Measurements from ENCODE around the gene FEZ2.

Gene FEZ2

DNA sequence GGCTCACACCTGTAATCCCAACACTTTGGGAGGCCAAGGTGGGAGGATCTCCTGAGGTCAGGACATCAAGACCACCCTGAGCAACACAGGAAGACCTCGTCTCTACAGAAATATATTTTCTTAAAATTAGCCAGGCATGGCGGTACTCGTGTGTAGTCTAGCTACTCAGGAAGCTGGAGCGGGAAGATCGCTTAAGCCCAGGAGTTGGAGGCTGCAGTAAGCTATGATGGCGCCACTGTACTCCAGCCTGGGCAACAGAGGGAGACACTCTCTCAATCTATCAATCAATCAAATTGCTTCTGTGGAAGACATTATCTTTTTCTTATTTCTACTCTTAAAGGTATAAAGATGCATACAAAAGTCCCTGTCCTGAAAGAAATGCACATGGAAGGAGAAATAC lies 11.3 kb downstream of the FEZ2 start:
- no peak for DNase-seq

DNA sequence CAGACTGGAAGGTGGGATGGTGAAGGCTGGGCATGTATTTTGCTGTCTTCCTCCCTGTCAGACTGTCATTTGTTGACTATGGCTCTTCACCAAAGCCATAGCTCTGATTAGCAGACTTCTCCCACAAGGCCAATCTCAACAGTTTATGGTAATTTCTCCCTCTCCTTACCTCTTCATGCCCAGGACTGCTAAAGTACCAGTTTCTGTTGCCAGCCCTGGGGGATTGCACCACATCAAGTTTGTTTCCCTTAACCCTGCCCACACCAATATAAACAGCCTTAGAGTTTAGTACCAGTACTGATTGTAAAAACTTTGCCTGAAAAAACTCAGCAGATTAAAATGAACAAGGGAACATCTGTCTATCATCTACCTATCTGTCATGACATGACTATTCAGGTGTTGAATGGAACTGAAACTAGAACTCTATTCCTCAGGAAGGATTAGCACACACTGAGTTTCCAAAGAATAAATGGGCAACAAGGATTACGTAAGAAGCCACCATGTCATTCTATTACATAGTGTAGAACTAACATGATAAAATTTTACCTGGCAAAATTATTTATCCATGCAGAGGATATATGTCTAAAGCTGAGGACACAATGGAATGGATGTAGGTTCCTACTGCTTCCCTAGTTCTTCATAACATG lies 13.7 kb downstream of the FEZ2 start:
- DNase-seq: no peak

DNA sequence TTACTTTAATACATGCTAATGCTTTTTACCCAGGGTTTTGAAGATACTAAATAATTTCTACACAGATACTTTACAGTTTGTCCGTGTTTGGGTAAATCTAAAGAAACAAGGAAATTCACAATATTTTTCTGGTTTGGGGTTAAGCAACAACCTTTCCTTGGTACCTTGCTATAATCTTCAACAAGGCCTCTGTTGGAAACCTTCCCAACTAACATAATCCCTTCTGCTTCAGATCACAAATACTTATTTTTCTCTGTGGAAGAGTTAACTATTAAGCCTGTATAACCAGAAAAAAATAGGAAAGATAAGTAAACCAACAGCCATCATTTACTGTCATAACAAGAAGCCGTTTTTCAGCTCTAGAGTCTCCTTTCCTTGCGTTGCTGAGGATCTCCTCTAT lies 15.0 kb downstream of the FEZ2 start:
- DNase-seq: no peak

DNA sequence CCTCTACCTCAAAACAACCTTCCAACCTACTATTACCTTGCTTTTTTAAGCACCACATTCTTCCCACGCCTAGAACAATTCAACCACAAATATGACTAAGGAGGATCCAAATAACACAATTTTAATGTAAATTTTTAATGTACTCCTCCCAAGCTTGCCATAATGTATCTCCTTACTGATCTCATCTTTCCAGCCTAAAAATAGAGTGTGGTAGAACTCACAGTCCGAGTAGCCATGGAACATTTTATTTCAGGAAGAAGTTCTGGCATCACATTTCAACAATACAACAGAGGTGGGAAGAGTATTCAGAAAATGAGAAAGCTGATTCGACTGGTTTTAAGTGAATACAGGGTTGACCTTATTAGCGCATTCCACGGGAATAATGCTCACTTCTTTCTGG lies 15.4 kb downstream of the FEZ2 start:
- no peak for DNase-seq

DNA sequence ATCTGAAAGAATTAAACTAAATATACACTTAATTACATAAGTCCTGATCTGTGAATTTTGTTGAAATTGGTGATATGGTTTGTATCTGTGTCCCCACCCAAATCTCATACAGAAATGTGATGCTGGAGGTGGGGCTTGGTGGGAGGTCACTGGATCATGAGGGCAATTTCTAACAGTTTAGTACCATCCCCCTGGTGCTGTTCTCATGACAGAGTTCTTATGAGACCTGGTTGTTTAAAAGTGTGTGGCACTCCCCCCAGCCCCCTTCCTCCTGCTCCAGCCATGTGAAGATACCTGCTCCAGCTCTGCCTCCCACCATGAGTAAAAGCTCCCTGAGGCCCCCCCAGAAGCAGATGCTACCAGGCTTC lies 18.7 kb downstream of the FEZ2 start:
- no peak for DNase-seq

DNA sequence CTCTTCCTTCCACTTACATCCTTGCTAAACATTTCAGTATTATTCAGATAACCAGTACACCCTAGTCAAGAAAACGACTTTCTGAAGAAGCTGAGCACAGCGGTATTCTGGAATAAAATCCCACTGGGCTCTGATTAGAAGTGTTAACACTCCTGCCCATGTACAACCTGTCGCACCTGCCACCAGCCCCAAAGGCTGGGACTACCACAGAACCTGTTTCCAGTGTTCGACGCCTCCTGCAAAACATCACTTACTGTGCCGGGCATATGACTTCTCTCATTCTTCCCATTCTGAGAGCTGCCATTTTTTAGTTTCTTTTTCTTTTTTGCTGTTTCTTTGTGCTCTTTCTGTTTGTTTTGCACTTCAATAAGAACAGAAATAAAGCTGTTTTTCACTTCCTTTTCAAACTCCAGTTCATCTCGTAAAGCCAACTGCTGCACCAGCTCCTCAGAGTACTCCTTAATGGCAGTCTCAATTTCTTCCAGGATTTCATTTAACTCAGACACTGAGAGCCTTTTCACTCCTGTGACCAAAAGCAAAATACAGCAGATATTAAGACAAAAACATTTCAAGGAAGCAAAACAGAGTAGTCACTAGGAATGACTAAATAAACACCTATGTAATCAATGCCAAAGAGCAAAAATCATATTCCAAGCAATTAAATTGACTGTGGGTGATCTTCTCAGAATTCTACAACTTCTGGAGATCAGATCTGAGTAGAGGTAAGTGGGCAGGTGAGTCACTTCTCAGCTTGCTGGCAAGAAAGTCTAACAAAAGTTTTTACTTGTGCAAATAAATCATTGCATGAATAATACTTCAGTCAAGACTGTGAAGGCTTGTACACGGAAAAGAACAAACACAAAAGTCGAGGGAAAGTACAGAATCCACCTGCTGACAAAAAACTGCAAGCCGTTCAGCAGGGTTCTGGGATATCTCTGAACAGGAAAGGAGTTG lies 19.3 kb downstream of the FEZ2 start:
- DNase-seq: no peak

DNA sequence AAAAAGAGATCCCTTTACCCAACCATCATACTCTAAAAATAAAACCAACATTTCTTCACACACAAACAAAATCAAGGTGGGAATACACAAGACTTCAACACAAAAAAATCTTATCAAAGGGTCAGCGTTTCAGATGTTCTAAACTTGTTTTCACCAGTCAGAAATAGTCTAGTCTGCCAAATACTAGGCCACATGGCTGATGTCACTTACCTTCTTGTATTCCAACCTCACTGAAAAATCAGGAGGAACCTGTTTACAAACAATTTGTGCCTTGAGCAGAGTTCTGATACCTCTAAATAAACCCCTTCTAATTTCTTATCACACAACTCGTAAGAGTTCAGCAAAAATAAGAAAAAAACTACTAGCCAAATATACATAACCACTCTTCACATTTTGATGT lies 20.1 kb downstream of the FEZ2 start:
- no peak for DNase-seq

DNA sequence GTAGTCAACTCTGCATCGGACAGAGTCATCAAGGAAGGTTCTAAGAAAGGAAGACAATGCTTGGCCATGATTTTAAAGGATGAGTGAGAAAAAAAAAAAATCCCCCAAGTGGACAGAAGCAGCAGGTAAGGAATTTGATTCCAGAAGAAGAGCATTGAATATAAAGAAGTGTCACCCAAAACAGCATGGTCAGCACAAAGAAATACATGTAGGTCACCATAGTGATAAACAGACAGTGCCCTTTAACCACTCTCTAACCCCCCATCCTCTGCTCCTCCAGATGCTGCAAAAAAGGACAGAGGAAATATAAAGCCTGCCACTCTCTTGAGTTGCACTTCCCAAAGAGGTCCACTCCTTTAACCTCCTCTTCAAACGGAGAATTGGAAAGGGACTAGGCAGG lies 23.4 kb downstream of the FEZ2 start:
- DNase-seq: no peak

DNA sequence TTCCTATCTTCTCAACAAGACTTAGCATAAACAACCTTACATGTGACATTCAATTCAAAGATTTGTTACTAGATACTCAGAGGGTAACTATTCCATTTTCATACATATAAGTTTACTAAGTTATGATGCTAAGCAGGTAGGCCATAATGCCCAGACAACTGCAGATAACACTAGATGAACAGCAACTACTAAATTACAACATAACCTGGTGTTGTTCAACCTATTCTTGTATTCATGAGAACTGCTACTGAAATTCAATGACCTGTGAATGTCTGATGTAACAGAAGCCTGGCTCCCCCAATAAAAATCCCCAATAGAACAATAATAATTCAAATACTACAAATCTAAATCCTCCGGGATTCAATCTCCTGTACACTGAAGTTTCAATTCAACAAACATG lies 24.8 kb downstream of the FEZ2 start:
- no peak for DNase-seq

DNA sequence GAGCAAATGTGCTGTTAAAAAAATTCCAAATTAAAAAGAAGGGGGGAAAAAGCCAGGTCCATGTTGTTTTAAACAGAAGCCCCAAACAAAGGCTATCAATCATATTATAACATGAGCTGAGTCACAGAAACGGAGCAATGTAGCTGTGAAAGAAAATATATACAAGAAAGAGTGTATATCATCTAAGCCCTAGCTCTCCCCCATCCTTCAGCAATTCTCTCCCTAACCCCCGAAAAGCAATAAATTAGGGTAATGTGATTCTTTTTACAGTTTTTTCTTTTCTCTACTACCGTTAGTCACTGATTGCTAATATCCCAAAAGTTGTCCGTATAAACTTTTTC lies 25.3 kb downstream of the FEZ2 start:
- DNase-seq: no peak

DNA sequence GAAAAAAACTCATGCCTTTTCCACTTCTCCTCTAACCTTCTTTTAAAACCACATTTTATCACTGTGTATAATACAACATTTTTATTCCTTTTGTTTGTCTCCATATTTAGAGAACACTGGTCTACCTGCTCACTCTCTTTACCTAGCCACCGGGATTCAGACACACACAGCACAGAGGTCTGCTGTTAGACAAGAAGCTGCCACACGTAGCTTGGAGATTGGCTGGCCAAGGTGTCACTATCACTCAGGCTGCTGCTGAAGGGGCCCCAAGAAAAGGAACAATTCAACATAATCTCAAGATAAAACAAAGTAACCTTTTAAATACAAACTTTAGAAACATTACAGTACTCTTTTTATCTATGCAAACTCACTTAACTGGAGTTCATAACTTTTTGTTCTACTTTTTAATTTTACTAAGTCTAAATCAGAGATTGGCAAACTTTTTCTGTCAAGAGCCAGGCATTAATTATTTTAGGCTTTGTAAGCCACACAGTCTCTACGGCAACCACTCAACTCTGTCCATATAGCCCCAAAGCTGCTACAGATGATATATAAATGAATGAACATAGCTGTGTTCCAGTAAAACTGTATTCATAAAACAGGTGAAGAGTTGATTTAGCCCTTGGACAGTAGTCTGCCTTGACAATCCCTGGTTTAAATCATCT lies 25.8 kb downstream of the FEZ2 start:
- DNase-seq: no peak

DNA sequence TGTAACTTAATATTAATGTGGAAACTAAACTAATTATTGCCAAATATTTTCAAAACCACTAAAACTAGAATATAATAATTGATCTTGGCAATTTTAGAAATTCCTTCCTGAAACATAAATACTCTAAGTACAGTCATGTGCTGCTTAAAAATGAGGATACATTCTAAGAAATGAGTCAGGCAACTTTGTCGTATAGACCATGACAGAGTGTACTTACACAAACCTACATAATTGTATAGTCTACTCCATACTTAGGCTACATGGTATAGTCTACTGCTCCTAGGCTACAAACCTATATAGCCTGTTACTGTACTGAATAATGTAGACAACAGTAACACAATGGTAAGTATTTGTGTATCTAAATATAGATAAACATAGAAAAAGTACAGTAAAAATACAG lies 27.6 kb downstream of the FEZ2 start:
- no peak for DNase-seq

DNA sequence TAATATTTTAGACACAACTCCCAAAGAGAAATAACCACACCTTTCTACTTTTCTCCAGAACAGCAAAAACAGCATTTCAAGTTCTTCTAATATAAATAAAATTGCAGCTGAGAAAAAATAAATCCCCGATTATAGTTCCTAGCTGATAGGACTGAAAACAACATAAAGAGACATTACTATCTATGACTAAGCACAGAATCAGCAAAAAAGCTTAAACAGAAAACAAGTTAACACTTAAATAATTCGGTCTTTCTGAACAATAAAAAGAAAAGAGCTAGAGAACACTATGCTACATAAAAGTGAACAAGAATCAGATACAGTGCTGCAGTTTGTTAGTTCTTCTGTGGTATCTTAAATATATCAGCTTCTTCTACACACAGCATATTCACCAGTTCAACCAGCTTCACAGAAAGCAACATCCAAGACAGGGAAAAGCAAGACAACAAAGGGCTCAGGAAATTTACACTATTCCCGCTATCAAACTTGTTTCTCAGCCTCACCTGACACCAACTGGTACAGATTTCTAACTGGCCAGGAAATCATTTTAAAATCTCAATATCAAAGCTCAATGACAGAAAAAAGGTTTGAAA lies 28.6 kb downstream of the FEZ2 start:
- no peak for DNase-seq

DNA sequence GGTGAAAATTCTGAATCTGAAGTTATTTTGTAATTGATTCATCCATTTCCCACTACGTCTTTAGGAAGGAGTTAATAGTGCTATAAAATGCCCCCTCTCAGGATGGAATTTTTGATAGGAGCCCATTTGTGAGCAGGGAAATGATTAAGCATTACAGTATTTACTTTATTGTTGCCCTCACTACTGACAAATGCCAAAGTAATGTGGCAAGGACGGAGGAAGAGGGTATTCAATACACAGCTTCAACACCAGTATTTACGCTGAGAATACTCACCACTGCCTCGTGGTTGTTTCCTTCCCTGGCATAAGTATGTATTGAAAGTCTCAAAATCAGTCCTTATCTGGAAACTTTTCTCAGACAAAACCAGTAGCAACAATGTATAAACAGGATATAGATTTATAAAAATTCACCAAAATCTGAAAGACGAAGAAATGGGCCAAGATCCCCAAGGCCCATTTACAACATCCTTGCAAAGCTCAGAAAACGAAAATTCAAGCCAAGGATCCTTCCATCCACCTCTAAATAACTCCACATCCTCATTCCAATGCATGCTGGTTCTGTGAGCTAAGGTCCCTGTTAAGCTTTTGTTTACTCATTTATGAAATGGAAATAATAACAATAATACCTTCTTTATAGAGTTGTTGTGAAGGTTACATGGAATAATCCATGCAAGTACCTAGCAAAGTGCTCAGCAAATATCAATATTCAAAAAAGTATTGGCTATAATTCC lies 29.3 kb downstream of the FEZ2 start:
- DNase-seq: no peak

DNA sequence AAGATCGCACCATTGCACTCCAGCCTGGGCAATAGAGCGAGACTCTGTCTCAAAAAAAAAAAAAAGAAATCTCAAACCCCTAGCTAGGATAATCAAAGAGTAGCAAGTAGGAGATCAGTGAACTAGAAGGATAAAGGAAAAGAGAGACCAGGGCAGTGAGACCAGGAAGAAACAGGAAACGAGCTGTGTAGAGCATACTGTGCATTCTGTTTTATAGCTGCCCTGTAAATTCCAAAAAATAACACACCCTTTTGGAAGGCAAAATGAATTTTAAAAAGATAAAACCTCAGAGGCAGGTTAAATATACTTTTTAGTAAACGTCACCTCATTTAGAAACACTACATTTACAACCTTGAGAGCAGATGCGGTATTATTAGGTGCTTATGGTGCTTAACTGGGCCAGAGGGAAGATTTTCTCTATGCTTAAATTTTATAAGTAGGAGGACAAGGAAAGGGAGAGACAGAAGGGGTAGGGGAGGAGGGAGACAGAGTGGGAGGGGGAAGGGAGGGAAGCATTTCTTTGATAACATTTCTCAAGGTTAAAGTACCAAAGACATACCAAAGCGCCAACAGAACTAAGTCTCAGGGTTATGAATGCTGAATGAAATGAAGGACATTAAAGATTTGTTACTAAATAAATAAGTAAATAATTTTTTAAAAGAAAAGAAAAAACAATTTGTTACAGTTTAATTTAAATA lies 30.1 kb downstream of the FEZ2 start:
- no peak for DNase-seq

DNA sequence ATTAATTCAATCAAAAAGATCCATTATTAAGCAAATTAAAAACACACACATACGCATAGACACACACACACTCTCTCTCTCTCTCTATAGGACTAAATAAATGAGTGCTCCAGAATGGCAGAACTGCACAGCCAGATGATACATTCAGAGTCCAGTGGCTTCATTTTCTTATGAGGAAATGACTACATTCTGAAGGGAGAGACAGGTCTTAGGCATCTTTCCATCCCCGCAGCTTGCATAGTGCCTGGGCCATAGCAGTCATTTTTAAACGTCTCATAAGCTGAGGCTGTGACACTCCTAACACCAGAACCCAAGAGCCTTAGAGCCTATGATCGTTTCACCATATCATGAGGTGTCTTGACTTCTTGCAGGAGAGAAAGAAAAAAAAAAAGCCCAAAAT lies 31.1 kb downstream of the FEZ2 start:
- DNase-seq: no peak

DNA sequence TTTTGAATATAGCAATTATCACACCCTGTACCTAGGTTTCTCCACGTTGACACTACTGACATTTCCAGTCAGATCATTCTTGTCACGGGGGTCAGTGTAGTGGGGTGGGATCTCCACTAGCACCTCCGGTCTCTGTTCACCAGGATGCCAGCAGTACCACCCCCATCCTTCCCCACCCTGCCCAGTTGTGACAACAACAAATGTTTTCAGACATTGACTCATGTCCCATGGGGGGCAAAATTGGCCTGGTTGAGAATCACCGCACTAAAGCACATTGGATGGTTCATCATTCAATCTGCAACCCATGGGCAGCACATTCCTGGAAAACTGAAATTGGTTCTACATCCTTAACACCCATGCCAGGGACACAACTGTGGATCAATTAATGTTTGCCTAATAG lies 32.3 kb downstream of the FEZ2 start:
- no peak for DNase-seq

DNA sequence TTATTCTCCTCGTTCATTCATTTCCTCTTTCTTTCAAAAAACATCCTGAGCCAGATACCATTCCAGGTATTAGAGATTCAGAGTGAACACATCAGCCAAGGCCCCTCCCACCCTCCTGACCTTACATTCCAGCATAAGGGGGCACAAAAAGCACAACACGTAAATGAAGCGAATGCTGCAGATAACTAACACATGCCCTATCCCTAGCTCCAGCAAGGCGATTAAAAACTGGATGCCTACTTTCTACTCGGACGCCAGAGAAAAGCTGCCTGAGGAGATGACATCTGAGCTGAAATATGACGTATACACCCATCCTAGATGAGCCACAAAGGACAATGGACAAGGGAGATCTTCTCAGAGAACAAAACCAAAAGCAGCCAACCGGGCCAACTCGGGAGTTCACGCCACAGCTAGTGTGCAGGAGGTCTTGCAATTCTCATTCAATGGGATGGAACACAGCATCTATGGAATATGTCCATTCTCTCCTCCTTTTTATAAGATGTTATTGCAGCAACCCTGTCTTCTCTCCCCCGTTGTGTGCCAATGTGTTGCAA lies 33.5 kb downstream of the FEZ2 start:
- no peak for DNase-seq

DNA sequence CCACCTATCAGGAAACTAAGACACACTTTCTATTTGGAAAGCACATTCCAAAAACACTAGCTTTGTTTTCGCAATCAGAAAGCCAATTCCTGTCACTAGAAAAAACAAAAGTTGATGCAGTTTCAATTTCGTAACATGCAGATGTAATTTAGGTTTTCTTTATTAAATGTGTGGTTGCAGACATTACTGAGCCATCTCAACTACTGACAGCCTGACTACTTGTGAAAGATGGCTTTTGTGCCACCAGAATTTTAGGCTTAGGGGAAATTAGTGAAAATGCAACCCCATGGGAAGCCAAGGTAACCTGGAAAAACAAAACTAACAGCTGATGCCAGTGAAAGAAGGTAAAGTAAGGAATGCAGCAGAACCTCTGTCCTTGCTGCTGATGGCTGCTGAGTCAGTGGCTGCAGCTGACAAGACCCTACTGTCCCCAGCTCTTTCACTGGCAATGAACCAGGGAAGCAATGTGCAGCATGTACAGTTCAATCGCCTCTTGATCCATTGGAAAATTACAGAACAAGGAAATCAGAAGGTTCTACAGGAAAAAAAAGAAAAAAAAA lies 34.9 kb downstream of the FEZ2 start:
- no peak for DNase-seq

DNA sequence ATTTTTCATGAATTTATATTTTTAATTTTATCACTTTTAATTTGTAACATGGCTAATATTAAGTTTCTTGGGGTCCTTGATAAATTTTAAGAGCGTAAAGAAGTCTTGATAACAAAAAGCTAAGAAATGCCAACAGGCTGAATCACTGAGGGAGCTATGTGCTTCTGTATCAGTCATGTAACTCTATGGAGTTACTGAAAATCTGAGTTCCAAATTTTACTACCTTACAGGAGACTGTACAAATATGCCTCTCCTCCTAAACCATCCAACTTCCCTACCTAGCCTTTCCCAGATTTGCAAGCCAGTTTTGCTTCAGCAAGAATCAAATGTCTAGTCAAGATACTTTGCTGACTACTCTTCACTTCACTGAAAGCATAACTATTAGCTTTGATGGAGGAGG lies 35.7 kb downstream of the FEZ2 start:
- no peak for DNase-seq

DNA sequence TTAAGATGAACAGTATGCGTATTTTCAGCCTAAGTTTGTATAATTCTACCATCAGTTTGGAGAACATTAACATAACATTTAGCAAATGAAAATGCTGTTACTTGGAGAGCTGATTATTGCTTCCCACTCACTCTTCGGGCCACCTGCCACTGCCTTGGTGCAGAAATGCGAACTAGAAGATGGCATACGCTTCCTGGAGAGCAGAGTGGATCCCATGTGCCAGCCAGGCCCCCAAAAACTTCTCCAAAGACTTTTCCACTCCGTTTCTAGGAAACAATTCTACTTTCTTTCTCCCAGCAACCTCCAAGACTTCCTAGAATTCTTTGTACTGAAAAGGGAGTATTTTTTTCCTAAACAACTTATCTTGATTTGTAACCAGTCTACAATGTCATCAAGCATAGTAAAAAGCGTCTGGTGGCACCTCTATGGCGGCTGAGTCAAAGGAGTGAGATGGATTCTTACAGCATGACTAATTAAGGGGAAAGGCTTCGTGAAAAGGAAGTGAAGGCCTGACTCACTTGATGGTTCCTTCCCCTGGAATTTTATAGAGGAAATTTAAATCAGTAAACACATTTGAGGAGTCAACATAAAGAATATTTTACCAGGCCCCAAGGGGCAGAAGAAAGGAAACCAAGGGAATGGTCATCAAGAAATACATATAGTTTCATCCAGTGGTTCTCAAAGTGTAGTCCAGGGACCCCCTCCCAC lies 36.6 kb downstream of the FEZ2 start:
- DNase-seq: no peak
